Measurements from ENCODE around the gene DBT.

- no peak for TF ChIP-seq CTCF (optimal IDR thresholded peaks at IDR 0.05 in 1 of 3, IDR thresholded peaks at IDR 0.05 in 1 of 3, conservative IDR thresholded peaks at IDR 0.05 in 1 of 3; ENCODE audit: extremely low read depth in 1 of 3, insufficient read depth in 2 of 3, low read length in 3 of 3)
- no peak for TF ChIP-seq EZH2 (IDR thresholded peaks at IDR 0.05; ENCODE audit: low read length)
These were observed 3.9 kb upstream of the DBT start for GRCh38 chr1:100253552-100253951.

Measured in keratinocyte (primary cell).